Uterus (tissue), 2 donors: ENCODE results near the gene WAS.

Experiments
- POLR2A ChIP-seq, 2 donors: fragments of 450-650 bp; IDR thresholded peaks; one replicate each; pipeline ENCODE4 v1.6.1; 2016; ENCODE audit warnings: antibody characterized with exemption in 2 of 2, mild to moderate bottlenecking in 1 of 2, moderate library complexity in 1 of 2
- TF ChIP-seq, protein P1 (sequence below), 4 experiments: fragments of 200-600 bp in 2 of 4; fragments of 450-650 bp in 2 of 4; sonication (generic) in 2 of 4; IDR thresholded peaks; one replicate each; pipeline ENCODE4 v1.5.1; 2016 to 2019; ENCODE audit warnings: antibody characterized with exemption in 4 of 4, mild to moderate bottlenecking in 2 of 4, moderate library complexity in 1 of 4

DNA sequence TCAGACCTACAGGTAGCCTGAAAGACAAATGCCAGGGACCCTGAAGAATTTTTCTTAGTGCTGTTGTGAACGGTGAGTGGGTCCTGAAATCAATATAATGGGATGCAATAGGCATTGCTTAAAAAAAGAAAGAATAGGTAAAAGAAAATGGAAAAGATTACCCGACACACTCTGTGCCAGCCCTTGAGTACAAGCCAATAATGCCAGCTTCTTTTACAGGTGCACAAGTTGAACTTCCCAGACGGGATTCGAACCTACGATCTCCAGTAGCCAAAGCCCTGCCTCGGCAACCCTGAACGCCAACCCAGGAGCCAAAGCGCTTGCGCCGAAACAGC lies 53.2 kb downstream of the WAS start:
- TF ChIP-seq, protein P1, sequence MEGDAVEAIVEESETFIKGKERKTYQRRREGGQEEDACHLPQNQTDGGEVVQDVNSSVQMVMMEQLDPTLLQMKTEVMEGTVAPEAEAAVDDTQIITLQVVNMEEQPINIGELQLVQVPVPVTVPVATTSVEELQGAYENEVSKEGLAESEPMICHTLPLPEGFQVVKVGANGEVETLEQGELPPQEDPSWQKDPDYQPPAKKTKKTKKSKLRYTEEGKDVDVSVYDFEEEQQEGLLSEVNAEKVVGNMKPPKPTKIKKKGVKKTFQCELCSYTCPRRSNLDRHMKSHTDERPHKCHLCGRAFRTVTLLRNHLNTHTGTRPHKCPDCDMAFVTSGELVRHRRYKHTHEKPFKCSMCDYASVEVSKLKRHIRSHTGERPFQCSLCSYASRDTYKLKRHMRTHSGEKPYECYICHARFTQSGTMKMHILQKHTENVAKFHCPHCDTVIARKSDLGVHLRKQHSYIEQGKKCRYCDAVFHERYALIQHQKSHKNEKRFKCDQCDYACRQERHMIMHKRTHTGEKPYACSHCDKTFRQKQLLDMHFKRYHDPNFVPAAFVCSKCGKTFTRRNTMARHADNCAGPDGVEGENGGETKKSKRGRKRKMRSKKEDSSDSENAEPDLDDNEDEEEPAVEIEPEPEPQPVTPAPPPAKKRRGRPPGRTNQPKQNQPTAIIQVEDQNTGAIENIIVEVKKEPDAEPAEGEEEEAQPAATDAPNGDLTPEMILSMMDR (IDR thresholded peaks at IDR 0.05): no peak
- TF ChIP-seq POLR2A (IDR thresholded peaks at IDR 0.05): no peak
